CD4-positive, alpha-beta memory T cell (primary cell): ENCODE measurements around the gene APPBP2. TPM values are rescaled to one million over a fixed set of nuclear protein-coding genes. Genes with fewer than 3 reads are reported as not detected.
A peak's percentile ranks its signal among the peaks of the same experiment; 100 is the strongest.

Experiments
- CTCF ChIA-PET: fragments of 350-600 bp; sonication (Branson Sonifier 250); formaldehyde crosslinking; loops from one replicate; lab custom pipeline; 2021; ENCODE audit warnings: inconsistent platforms; ENCODE audit not compliant: partially characterized antibody; lab: Charles Lee
- POLR2A ChIA-PET: fragments of 350-600 bp; sonication (Branson Sonifier 250); formaldehyde crosslinking; loops from one replicate; lab custom pipeline; 2021; ENCODE audit not compliant: partially characterized antibody; lab: Charles Lee
- DNase-seq, 5 donors: peaks; one replicate each; pipeline versions ENCODE4 v3.0.0 to v3.0.0-alpha.2; 2020 to 2022; ENCODE audit warnings: mixed read lengths in 1 of 5
- H3K27ac ChIP-seq: one replicate; pipeline ENCODE4 v1.7.0; 2013; ENCODE audit warnings: low read depth, low read length
- H3K27me3 ChIP-seq: 2 replicates; pipeline ENCODE4 v1.7.0; 2013; ENCODE audit warnings: mild to moderate bottlenecking, low read length, moderate library complexity; ENCODE audit not compliant: insufficient read depth
- H3K36me3 ChIP-seq: 2 replicates; pipeline ENCODE4 v1.7.0; 2013; ENCODE audit warnings: mild to moderate bottlenecking, low read length, moderate library complexity; ENCODE audit not compliant: insufficient read depth
- H3K4me1 ChIP-seq: 2 replicates; pipeline ENCODE4 v1.7.0; 2013; ENCODE audit warnings: mild to moderate bottlenecking, low read length, moderate library complexity; ENCODE audit not compliant: insufficient read depth
- H3K4me3 ChIP-seq, 2 donors: one replicate each; pipeline ENCODE4 v1.7.0; 2013; ENCODE audit warnings: low read length in 2 of 2, mild to moderate bottlenecking in 1 of 2
- H3K9me3 ChIP-seq, 2 donors: one replicate each; pipeline ENCODE4 v1.7.0; 2013; ENCODE audit warnings: low read length in 2 of 2, control low read depth in 1 of 2; ENCODE audit not compliant: control insufficient read depth in 1 of 2
- H3K27ac Mint-ChIP-seq, 7 donors: one replicate each; pipeline ENCODE4 v1.8.0; 2020 to 2021; ENCODE audit warnings: mixed read lengths in 7 of 7, mild to moderate bottlenecking in 6 of 7, inconsistent platforms in 3 of 7, moderate library complexity in 3 of 7
- H3K27me3 Mint-ChIP-seq, 2 donors: one replicate each; pipeline ENCODE4 v1.8.0; 2020 to 2021; ENCODE audit warnings: mixed read lengths in 2 of 2
- H3K36me3 Mint-ChIP-seq, 2 donors: one replicate each; pipeline ENCODE4 v1.8.0; 2020 to 2021; ENCODE audit warnings: mixed read lengths in 2 of 2, inconsistent platforms in 1 of 2, mild to moderate bottlenecking in 1 of 2
- H3K4me1 Mint-ChIP-seq, 4 donors: one replicate each; pipeline ENCODE4 v1.8.0; 2020 to 2021; ENCODE audit warnings: mixed read lengths in 4 of 4, mild to moderate bottlenecking in 1 of 4
- H3K4me3 Mint-ChIP-seq, 8 donors: one replicate each; pipeline ENCODE4 v1.8.0; 2020 to 2021; ENCODE audit warnings: mixed read lengths in 8 of 8, mild to moderate bottlenecking in 7 of 8, moderate library complexity in 6 of 8, inconsistent platforms in 3 of 8
- H3K9me3 Mint-ChIP-seq, 8 donors: one replicate each; pipeline ENCODE4 v1.8.0; 2020 to 2021; ENCODE audit warnings: mixed read lengths in 8 of 8, mild to moderate bottlenecking in 5 of 8, inconsistent platforms in 3 of 8, moderate library complexity in 1 of 8
- intact Hi-C: fragments of 100-400 bp; cut with micrococcal nuclease; formaldehyde crosslinking; loops from one replicate; pipeline ENCODE4 v1.15.1; 2023
- polyA plus RNA-seq, 2 donors: library from polyadenylated mRNA; unstranded; fragments of 300-500 nt; fragmentation: Illumina TruSeq; gene quantifications; one replicate each; pipeline ENCODE4 v1.2.3, GENCODE V29; 2021
- total RNA-seq, 2 experiments: library from RNA; stranded (reverse); gene quantifications; one replicate each; pipeline ENCODE4 v1.2.3, GENCODE V29; 2021

The APPBP2 gene
- total and polyA plus RNA-seq, 4 experiments from 2014 or later = 23.9 to 50.8 (median 40.0) TPM

DNA sequence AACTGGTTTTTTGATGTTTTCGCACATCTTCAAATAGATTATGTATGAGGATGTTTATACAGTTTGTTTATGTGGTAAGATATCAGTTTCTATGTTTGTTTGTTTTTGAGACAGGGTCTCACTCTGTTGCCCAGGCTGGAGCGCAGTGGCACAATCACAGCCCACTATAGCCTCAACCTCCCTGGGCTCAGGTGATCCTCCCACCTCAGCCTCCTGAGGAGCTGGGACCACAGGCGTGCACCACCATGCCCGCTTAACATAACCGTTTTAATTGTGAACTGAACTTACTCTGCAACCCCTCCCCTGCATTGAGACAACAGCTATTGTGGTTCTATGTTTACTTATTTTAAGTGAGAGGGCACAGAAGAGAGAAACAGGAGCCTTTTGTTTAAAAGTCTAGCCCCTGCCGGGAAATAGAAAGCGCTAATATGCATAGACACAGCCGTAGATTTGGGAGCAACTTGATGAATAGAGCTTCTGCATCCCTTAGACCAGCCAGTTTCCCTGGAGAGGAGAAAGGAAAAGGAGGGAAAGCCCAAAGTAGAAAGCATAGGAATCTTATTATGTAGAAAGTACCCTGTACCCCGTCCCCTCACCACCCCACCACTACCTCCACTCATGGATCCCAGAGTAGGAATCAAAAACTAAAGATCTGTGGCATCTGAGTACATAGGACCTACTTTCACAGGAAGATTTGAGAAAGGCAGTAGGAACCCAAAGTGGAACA is 19.6 kb upstream of the APPBP2 start:
- ChIA-PET CTCF (no interaction called here), POLR2A (no interaction called here)
- H3K27ac ChIP-seq = no peak overlapping the region
- no peak overlapping the region for H3K4me3 Mint-ChIP-seq
- H3K36me3 ChIP-seq = no peaks in the 10 kb centered on the region
- no peak for DNase-seq
- H3K4me1 Mint-ChIP-seq = no peaks in the 10 kb centered on the region
- H3K36me3 Mint-ChIP-seq = no peaks in the 10 kb centered on the region
- H3K9me3 ChIP-seq = no peaks in the 10 kb centered on the region
- H3K27ac Mint-ChIP-seq = peak overlapping the region in 1 of 7 donors; percentile 41
- no peak overlapping the region for H3K4me3 ChIP-seq
- no peaks in the 10 kb centered on the region for H3K27me3 Mint-ChIP-seq
- H3K27me3 ChIP-seq = no peaks in the 10 kb centered on the region
- intact Hi-C loops = no loop called here
- no peaks in the 10 kb centered on the region for H3K4me1 ChIP-seq
- H3K9me3 Mint-ChIP-seq = no peaks in the 10 kb centered on the region

DNA sequence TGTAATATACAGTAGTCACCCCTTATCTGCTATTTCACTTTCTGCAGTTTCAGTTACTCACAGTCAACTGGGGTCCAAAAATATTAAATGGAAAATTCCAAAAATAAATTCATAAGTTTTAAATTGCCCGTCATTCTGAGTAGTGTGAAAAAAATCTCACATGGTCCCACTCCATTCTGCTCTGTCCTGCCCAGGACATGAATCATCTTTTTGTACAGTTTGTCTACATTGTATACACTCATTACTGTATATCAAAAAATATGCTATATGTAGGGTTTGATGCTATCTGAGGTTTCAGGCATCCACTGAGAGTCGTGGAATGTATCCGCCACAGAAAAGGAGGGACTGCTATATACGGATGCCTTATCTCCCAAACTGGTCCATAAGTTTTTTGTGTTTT is 16.0 kb upstream of the APPBP2 start:
- no peak overlapping the region for H3K27ac ChIP-seq
- no peaks in the 10 kb centered on the region for H3K36me3 ChIP-seq
- Mint-ChIP-seq H3K4me1 (no peaks in the 10 kb centered on the region), H3K36me3 (no peaks in the 10 kb centered on the region), H3K4me3 (no peak overlapping the region), H3K9me3 (peaks cover 0 to 2% (median 0%) of the 10 kb centered on the region in 8 donors), H3K27ac (no peak overlapping the region), H3K27me3 (peaks cover 0 to 3% of the 10 kb centered on the region in 2 donors)
- no peak overlapping the region for H3K4me3 ChIP-seq
- ChIA-PET POLR2A (no interaction called here), CTCF (no interaction called here)
- no peak for DNase-seq
- no peaks in the 10 kb centered on the region for H3K9me3 ChIP-seq
- intact Hi-C loops = no loop called here
- H3K4me1 ChIP-seq = no peaks in the 10 kb centered on the region
- H3K27me3 ChIP-seq = no peaks in the 10 kb centered on the region

DNA sequence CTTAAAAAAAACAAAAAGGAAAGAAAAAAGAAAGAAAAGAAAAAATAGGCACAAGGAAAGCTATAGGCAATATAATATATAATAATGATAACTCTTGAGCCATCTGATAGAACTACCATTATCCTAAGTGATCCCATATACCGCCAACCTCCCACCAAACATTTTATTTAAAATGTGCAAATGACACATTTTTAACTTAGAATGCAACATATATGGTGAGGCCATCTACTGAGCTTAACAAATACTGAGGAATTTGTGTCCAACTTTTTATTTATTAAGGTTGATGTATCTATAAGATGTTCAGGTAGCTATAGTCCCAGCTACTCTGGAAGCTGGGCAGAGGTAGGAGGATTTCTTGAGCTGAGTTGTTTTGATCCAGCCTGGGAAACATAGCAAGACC is 14.4 kb upstream of the APPBP2 start:
- Histone ChIP-seq H3K36me3 (no peaks in the 10 kb centered on the region), H3K27ac (no peak overlapping the region), H3K4me1 (no peaks in the 10 kb centered on the region), H3K4me3 (no peak overlapping the region), H3K27me3 (no peaks in the 10 kb centered on the region), H3K9me3 (no peaks in the 10 kb centered on the region)
- Mint-ChIP-seq H3K4me3 (no peak overlapping the region), H3K36me3 (no peaks in the 10 kb centered on the region), H3K27ac (no peak overlapping the region), H3K27me3 (peaks cover 0 to 3% of the 10 kb centered on the region in 2 donors), H3K9me3 (peaks cover 0 to 2% (median 0%) of the 10 kb centered on the region in 8 donors), H3K4me1 (no peaks in the 10 kb centered on the region)
- intact Hi-C loops = no loop called here
- DNase-seq = no peak
- ChIA-PET POLR2A (no interaction called here), CTCF (no interaction called here)

DNA sequence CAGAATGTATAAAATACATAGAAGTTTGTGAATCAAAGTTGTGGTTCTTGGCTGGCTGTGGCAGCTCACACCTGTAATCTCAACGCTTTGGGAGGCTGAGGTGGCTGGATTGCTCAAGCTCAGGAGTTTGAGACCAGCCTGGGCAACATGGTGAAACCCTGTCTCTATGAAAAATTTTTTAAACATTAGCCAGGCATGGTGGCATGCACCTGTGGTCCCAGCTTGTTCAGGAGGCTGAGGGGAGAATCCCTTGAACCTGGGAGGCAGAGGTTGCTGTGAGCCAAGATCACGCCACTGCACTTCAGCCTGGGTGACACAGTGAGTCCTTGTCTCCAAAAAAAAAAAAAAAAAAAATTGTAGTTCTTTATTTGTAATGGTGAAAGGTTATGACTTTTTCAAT is 13.8 kb upstream of the APPBP2 start:
- Mint-ChIP-seq H3K27ac (no peak overlapping the region), H3K27me3 (peaks cover 0 to 3% of the 10 kb centered on the region in 2 donors), H3K36me3 (no peaks in the 10 kb centered on the region), H3K9me3 (peaks cover 0 to 2% (median 0%) of the 10 kb centered on the region in 8 donors), H3K4me3 (no peak overlapping the region), H3K4me1 (no peaks in the 10 kb centered on the region)
- H3K27ac ChIP-seq = no peak overlapping the region
- POLR2A ChIA-PET = no interaction called here
- H3K4me3 ChIP-seq = no peak overlapping the region
- intact Hi-C loops = no loop called here
- H3K27me3 ChIP-seq = no peaks in the 10 kb centered on the region
- H3K36me3 ChIP-seq = no peaks in the 10 kb centered on the region
- no peaks in the 10 kb centered on the region for H3K4me1 ChIP-seq
- CTCF ChIA-PET = no interaction called here
- DNase-seq = no peak
- no peaks in the 10 kb centered on the region for H3K9me3 ChIP-seq

DNA sequence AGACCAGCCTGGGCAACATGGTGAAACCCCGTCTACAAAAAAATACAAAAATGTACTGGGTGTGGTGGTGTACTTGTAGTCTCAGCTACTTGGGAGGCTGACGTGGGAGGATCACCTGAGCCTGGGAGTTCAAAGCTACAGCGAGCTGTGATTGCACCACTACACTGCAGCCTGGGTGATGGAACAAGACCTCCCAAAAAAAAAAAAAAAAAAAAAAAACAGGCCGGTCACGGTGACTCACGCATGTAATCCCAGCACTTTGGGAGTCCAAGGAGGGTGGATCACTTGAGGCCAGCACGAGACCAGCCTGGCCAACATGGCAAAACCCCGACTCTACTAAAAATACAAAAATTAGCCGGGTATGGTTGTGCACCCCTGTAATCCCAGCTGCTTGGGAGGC is 12.7 kb upstream of the APPBP2 start:
- H3K27me3 Mint-ChIP-seq = peaks cover 0 to 4% of the 10 kb centered on the region in 2 donors
- intact Hi-C loops = no loop called here

DNA sequence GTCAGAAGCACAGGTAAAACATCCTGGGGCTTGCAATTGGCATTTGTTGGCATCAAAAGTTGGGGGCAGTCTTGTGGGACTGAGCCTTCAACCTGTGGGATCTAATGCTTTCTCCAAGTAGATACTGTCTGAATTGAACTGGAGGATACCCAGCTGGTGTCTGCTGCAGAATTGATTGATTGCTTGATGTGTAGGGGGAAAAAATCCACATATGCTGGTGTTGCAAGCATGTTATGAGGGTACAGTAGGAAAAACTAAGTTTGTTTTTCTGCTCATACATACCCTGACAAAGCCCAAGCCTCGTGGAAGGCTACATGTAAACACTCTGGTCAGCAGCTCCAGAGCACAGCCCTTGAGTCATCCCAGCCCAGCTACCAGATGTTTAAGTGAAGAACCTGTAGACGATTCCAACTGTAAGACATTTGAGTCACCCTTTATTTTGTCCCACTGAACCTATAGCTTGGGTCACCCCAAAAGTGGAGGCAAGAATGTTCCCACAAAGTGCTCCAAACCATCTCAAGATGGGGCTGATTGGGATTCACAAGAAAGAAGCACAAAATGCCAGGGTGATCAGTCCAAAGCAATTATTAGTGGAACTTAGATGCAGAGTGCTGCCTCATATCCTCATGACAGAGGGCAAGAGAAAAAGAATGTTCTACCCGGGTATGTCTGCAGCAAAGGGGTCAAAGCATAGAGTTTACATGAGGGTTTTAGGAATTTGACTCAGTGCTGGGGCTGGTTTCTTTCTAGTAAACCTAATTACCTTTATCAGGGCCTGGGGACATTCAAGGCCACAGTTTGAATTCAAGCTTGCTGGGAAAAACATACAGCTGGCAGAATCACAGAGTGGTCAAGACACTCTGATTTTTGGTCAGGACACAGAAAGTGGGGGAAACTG is 9.6 kb upstream of the APPBP2 start:
- Mint-ChIP-seq H3K9me3 (peaks cover 0 to 2% (median 0%) of the 10 kb centered on the region in 8 donors), H3K4me1 (peaks cover 0 to 3% (median 1%) of the 10 kb centered on the region in 4 donors), H3K36me3 (no peaks in the 10 kb centered on the region), H3K27me3 (peaks cover 0 to 8% of the 10 kb centered on the region in 2 donors), H3K27ac (no peak overlapping the region), H3K4me3 (no peak overlapping the region)
- H3K4me1 ChIP-seq = no peaks in the 10 kb centered on the region
- DNase-seq = no peak
- no peaks in the 10 kb centered on the region for H3K27me3 ChIP-seq
- H3K9me3 ChIP-seq = no peaks in the 10 kb centered on the region
- intact Hi-C loops = no loop called here
- no peak overlapping the region for H3K27ac ChIP-seq
- no peak overlapping the region for H3K4me3 ChIP-seq
- ChIA-PET POLR2A (no interaction called here), CTCF (no interaction called here)
- no peaks in the 10 kb centered on the region for H3K36me3 ChIP-seq

More for the DNA sequence above, 12.7 kb upstream of the APPBP2 start:
- Histone ChIP-seq H3K4me3 (no peak overlapping the region), H3K27ac (no peak overlapping the region), H3K9me3 (no peaks in the 10 kb centered on the region), H3K27me3 (no peaks in the 10 kb centered on the region), H3K36me3 (no peaks in the 10 kb centered on the region), H3K4me1 (no peaks in the 10 kb centered on the region)
- ChIA-PET POLR2A (no interaction called here), CTCF (no interaction called here)
- DNase-seq = no peak
- Mint-ChIP-seq H3K9me3 (peaks cover 0 to 2% (median 0%) of the 10 kb centered on the region in 8 donors), H3K4me1 (no peaks in the 10 kb centered on the region), H3K36me3 (no peaks in the 10 kb centered on the region), H3K27ac (no peak overlapping the region), H3K4me3 (no peak overlapping the region)

DNA sequence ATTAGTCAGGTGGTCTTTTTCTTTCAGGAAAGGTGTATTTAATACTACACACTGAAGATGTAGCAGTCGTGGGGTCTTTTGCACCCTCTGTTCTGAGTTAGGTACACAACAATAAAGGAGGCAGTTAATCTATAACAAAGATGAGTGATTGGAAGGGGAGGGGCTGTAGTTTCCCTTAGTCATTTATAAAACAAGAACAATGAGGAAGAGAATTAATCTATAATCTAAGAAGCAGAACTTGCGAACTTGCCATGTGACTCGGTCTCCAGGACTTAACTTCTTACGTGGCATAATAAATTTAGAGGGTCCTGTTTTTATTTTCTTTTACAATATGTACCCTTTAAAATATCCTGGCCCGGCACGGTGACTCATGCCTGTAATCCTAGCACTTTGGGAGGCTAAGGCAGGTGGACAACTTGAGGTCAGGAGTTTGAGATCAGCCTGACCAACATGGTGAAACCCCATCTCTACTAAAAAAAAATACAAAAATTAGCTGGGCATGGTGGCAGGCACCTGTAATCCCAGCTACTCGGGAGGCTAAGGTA is 8.6 kb upstream of the APPBP2 start:
- intact Hi-C loops = no loop called here
- no peak overlapping the region for H3K27ac ChIP-seq
- H3K4me3 ChIP-seq = no peak overlapping the region
- H3K9me3 Mint-ChIP-seq = no peaks in the 10 kb centered on the region
- ChIA-PET CTCF (no interaction called here), POLR2A (no interaction called here)
- no peak overlapping the region for H3K27ac Mint-ChIP-seq
- no peak overlapping the region for H3K4me3 Mint-ChIP-seq
- no peaks in the 10 kb centered on the region for H3K9me3 ChIP-seq
- H3K36me3 ChIP-seq = no peaks in the 10 kb centered on the region
- peaks cover 0 to 8% of the 10 kb centered on the region in 2 donors for H3K27me3 Mint-ChIP-seq
- H3K36me3 Mint-ChIP-seq = no peaks in the 10 kb centered on the region
- H3K4me1 ChIP-seq = no peaks in the 10 kb centered on the region
- DNase-seq = no peak
- no peaks in the 10 kb centered on the region for H3K27me3 ChIP-seq
- peaks cover 0 to 5% (median 1%) of the 10 kb centered on the region in 4 donors for H3K4me1 Mint-ChIP-seq
